Testis (tissue), 2 donors: ENCODE data around the gene GCNT2.

Experiments
- CTCF ChIP-seq, 3 experiments: fragments of 450-650 bp in 2 of 3; fragments of 200-600 bp in 1 of 3; sonication (generic) in 1 of 3; IDR thresholded peaks; one replicate each; pipeline ENCODE4 v1.5.1; 2016 to 2019; ENCODE audit warnings: antibody characterized with exemption in 3 of 3, mild to moderate bottlenecking in 2 of 3, moderate library complexity in 1 of 3
- POLR2A ChIP-seq: fragments of 450-650 bp; IDR thresholded peaks from one replicate; pipeline ENCODE4 v1.6.1; 2017; ENCODE audit warnings: antibody characterized with exemption, mild to moderate bottlenecking, moderate library complexity

- no peak for TF ChIP-seq POLR2A
- no peak for TF ChIP-seq CTCF (IDR thresholded peaks at IDR 0.05)
These were observed 24.3 kb downstream of the GCNT2 start for GRCh38 chr6:10545482-10545881.
